MM.1S (cell line): ENCODE measurements around the gene GALNTL6.

Experiments
- CTCF ChIP-seq: fragments of 300-600 bp; sonication (generic); IDR thresholded peaks from 2 replicates; pipeline ENCODE4 v1.5.1; 2016; ENCODE audit warnings: antibody characterized with exemption, low read length, mixed read lengths
- EZH2 ChIP-seq: fragments of 300-600 bp; sonication (generic); optimal IDR thresholded peaks from 2 replicates; pipeline ENCODE3; 2017; ENCODE audit warnings: low read depth, mild to moderate bottlenecking, antibody characterized with exemption, low read length, mixed read lengths
- EZH2phosphoT487 ChIP-seq: fragments of 300-600 bp; sonication (generic); IDR thresholded peaks from 2 replicates; pipeline ENCODE4 v1.6.1; 2018; ENCODE audit warnings: antibody characterized with exemption, low read length

- TF ChIP-seq CTCF: no peak
- no peak for TF ChIP-seq EZH2
- no peak for TF ChIP-seq EZH2phosphoT487
These were observed 702.2 kb downstream of the GALNTL6 start for GRCh38 chr4:172515266-172515879.
